OCI-LY3 (cell line): ENCODE results near the gene ALG8.

Experiments used
- H2AFZ ChIP-seq: fragments of 200-600, 300-600 bp; shearing (Covaris generic); 2 replicates; pipeline ENCODE4 v1.6.0; 2014; ENCODE audit warnings: antibody characterized with exemption, low read depth, low read length
- H3K27ac ChIP-seq: fragments of 200-600, 300-600 bp; sonication (generic); 2 replicates; pipeline ENCODE4 v1.5.1; 2014; ENCODE audit warnings: mild to moderate bottlenecking, low read length, moderate library complexity, mixed read lengths
- H3K27me3 ChIP-seq: fragments of 200-600, 300-600 bp; sonication (generic); 2 replicates; pipeline ENCODE4 v1.6.1; 2014; ENCODE audit warnings: low read depth, low read length, mixed read lengths
- H3K36me3 ChIP-seq: fragments of 200-600, 300-600 bp; sonication (generic); replicated peaks from 2 replicates; pipeline ENCODE3; 2014; ENCODE audit warnings: low read depth, low read length, mixed read lengths
- H3K4me1 ChIP-seq: fragments of 300-600, 200-600 bp; sonication (generic); 2 replicates; pipeline ENCODE4 v1.6.1; 2014; ENCODE audit warnings: low read length, mixed read lengths
- H3K4me2 ChIP-seq: fragments of 200-600, 300-600 bp; sonication (generic); 2 replicates; pipeline ENCODE4 v1.6.1; 2014; ENCODE audit warnings: low read length, mixed read lengths
- H3K4me3 ChIP-seq: fragments of 300-600, 200-600 bp; sonication (generic); 2 replicates; pipeline ENCODE4 v1.5.1; 2014; ENCODE audit warnings: antibody characterized with exemption, mild to moderate bottlenecking, low read length, moderate library complexity
- H3K79me2 ChIP-seq: fragments of 300-600, 200-600 bp; shearing (Covaris generic); 2 replicates; pipeline ENCODE4 v1.6.1; 2014; ENCODE audit warnings: mild to moderate bottlenecking, low read length, mixed read lengths
- H3K9ac ChIP-seq: fragments of 300-600, 200-600 bp; shearing (Covaris generic); 2 replicates; pipeline ENCODE4 v1.6.0; 2014; ENCODE audit warnings: mild to moderate bottlenecking, low read length, moderate library complexity
- H3K9me3 ChIP-seq: fragments of 200-600, 300-600 bp; shearing (Covaris generic); 2 replicates; pipeline ENCODE4 v1.6.1; 2014; ENCODE audit warnings: low read length, mixed read lengths; ENCODE audit not compliant: insufficient read depth
- H4K20me1 ChIP-seq: fragments of 200-600, 300-600 bp; sonication (generic); 2 replicates; pipeline ENCODE4 v1.6.1; 2016; ENCODE audit warnings: low read length, mixed read lengths; ENCODE audit not compliant: insufficient read depth
- EZH2phosphoT487 ChIP-seq: fragments of 200-600 bp; shearing (Covaris generic); IDR thresholded peaks from 2 replicates; pipeline ENCODE4 v1.6.1; 2018; ENCODE audit warnings: antibody characterized with exemption, mixed run types, low read depth
- TF ChIP-seq, protein P1 (sequence below): fragments of 200-600, 300-600 bp; sonication (generic); IDR thresholded peaks from 2 replicates; pipeline ENCODE4 v1.5.1; 2014; ENCODE audit warnings: antibody characterized with exemption, low read length, low read depth

Gene ALG8

DNA sequence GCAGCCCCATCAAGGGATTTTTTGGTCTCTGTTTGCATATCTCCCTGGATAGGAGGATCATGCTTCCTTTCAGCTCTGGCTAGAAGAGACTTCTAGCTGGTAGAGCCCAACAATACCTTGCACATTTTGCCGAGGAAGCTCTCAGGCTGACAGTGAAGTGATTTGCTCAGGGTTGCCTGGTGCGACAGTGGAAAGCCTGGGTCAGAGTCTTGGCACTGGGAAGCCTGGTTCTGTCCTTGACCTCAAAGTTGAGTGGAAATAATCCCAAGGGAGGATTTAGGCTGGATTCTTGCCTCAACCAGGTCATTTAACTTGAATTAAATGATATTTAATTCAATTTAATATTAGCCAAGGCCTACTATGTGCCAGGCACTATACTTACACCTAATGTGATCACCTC lies 24.4 kb upstream of the ALG8 start:
- Histone ChIP-seq H3K27me3 (no peaks in the 10 kb centered on the region), H3K27ac (no peak overlapping the region), H3K4me2 (no peak overlapping the region), H3K79me2 (no peaks in the 10 kb centered on the region), H3K4me3 (no peak overlapping the region), H2AFZ (no peak overlapping the region), H3K4me1 (no peaks in the 10 kb centered on the region), H3K36me3 (no peaks in the 10 kb centered on the region), H3K9me3 (no peaks in the 10 kb centered on the region), H3K9ac (no peak overlapping the region), H4K20me1 (no peaks in the 10 kb centered on the region)
- no peak for TF ChIP-seq EZH2phosphoT487
- TF ChIP-seq, protein P1, sequence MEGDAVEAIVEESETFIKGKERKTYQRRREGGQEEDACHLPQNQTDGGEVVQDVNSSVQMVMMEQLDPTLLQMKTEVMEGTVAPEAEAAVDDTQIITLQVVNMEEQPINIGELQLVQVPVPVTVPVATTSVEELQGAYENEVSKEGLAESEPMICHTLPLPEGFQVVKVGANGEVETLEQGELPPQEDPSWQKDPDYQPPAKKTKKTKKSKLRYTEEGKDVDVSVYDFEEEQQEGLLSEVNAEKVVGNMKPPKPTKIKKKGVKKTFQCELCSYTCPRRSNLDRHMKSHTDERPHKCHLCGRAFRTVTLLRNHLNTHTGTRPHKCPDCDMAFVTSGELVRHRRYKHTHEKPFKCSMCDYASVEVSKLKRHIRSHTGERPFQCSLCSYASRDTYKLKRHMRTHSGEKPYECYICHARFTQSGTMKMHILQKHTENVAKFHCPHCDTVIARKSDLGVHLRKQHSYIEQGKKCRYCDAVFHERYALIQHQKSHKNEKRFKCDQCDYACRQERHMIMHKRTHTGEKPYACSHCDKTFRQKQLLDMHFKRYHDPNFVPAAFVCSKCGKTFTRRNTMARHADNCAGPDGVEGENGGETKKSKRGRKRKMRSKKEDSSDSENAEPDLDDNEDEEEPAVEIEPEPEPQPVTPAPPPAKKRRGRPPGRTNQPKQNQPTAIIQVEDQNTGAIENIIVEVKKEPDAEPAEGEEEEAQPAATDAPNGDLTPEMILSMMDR = no peak

DNA sequence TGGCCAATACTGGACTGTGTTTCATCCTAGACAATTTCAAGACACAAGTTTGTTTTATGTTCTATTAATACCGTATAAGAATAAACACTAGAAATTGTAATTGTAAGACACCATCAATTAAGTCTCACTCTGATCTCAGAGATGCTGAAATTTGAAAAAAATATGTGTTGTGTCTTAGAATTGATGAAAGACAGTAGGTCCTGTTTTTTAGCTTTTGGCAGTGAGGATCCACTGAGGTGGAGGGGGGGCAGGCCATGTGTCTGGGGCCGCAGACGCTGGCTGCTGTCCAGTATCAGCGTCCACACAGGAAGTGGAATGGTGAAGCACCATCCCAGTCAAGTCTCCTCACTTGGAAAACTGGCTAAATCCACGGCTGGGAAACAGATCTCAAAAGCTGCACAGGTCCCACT lies 22.5 kb upstream of the ALG8 start:
- H3K4me2 ChIP-seq = no peak overlapping the region
- no peak overlapping the region for H3K4me3 ChIP-seq
- no peaks in the 10 kb centered on the region for H3K9me3 ChIP-seq
- no peaks in the 10 kb centered on the region for H3K79me2 ChIP-seq
- no peak overlapping the region for H3K9ac ChIP-seq
- H3K27ac ChIP-seq = no peak overlapping the region
- H2AFZ ChIP-seq = no peak overlapping the region
- no peaks in the 10 kb centered on the region for H3K4me1 ChIP-seq
- TF ChIP-seq EZH2phosphoT487 = no peak
- TF ChIP-seq, protein P1 = no peak
- no peaks in the 10 kb centered on the region for H3K36me3 ChIP-seq
- no peaks in the 10 kb centered on the region for H4K20me1 ChIP-seq
- H3K27me3 ChIP-seq = no peaks in the 10 kb centered on the region

DNA sequence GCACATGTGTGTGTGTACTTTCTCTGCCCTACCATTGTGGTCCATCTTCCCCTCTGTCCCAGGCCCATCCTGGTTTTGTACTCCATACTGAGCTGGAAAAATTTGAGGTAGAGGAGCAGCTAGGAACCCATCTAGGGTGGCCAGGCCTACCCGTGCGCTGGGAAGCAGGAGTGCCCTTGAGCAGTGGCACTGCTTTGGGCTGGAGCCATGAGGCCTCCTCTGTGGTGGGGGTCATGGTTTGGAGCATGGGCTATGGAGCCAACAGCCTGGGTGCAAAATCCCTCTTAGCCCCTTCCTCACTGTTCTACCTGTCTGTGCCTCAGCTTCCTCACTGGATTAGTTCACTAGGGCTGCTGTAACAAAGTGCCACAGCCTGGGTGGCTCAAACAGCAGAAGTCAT lies 21.9 kb upstream of the ALG8 start:
- Histone ChIP-seq H3K4me1 (no peaks in the 10 kb centered on the region), H3K4me3 (no peak overlapping the region), H4K20me1 (no peaks in the 10 kb centered on the region), H3K79me2 (no peaks in the 10 kb centered on the region), H3K9ac (no peak overlapping the region), H3K27ac (no peak overlapping the region), H2AFZ (no peak overlapping the region), H3K4me2 (no peak overlapping the region), H3K27me3 (no peaks in the 10 kb centered on the region), H3K9me3 (no peaks in the 10 kb centered on the region), H3K36me3 (no peaks in the 10 kb centered on the region)
- TF ChIP-seq EZH2phosphoT487 = no peak
- TF ChIP-seq, protein P1 = no peak

DNA sequence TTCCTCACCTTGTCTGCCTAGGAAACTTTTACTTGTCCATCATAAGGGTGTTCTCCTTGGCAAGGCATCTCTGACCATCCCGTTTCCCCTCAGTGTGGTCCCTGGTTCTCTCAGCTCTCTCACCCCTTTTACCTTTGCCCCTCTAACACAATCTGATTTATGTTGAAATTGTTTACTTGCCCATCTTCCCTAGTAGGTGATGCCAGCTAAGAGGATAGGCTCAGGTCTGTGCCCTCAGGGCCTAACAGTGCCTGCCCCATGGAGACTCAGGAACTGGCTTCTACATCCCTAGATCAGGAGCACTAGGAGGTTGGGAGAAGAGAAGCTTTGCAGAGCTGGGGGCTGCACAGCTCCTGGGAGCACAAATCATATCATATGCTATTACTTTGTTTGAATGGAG lies 21.1 kb upstream of the ALG8 start:
- TF ChIP-seq EZH2phosphoT487 = no peak
- TF ChIP-seq, protein P1 = no peak
- no peak overlapping the region for H2AFZ ChIP-seq

More for the DNA sequence above, 21.1 kb upstream of the ALG8 start:
- H3K4me3 ChIP-seq = no peak overlapping the region
- H3K9me3 ChIP-seq = no peaks in the 10 kb centered on the region
- H3K27ac ChIP-seq = no peak overlapping the region
- H3K9ac ChIP-seq = no peak overlapping the region
- no peaks in the 10 kb centered on the region for H3K36me3 ChIP-seq
- no peaks in the 10 kb centered on the region for H3K4me1 ChIP-seq
- no peaks in the 10 kb centered on the region for H3K79me2 ChIP-seq
- no peaks in the 10 kb centered on the region for H4K20me1 ChIP-seq
- H3K27me3 ChIP-seq = no peaks in the 10 kb centered on the region
- H3K4me2 ChIP-seq = no peak overlapping the region
